Renal cortex interstitium (tissue), 11 donors: ENCODE data around the gene THRB. TPM values are rescaled to one million over a fixed set of nuclear protein-coding genes. Genes with fewer than 3 reads are reported as not detected.

Experiments used
- DNase-seq, 11 donors: peaks; one replicate each; pipeline ENCODE4 v3.0.0-alpha.2; 2013; ENCODE audit warnings: low read depth in 9 of 11, low spot score in 4 of 11; ENCODE audit errors: extremely low read depth in 1 of 11
- polyA plus RNA-seq, 3 donors: library from polyadenylated mRNA; unstranded; fragments of 120-200 nt; gene quantifications; one replicate each; pipeline ENCODE4 v1.2.1, GENCODE V29; 2013; ENCODE audit not compliant: insufficient read length in 3 of 3

Gene THRB
- polyA plus RNA-seq, 3 donors, result 23.3 to 33.9 (median 26.7) TPM

DNA sequence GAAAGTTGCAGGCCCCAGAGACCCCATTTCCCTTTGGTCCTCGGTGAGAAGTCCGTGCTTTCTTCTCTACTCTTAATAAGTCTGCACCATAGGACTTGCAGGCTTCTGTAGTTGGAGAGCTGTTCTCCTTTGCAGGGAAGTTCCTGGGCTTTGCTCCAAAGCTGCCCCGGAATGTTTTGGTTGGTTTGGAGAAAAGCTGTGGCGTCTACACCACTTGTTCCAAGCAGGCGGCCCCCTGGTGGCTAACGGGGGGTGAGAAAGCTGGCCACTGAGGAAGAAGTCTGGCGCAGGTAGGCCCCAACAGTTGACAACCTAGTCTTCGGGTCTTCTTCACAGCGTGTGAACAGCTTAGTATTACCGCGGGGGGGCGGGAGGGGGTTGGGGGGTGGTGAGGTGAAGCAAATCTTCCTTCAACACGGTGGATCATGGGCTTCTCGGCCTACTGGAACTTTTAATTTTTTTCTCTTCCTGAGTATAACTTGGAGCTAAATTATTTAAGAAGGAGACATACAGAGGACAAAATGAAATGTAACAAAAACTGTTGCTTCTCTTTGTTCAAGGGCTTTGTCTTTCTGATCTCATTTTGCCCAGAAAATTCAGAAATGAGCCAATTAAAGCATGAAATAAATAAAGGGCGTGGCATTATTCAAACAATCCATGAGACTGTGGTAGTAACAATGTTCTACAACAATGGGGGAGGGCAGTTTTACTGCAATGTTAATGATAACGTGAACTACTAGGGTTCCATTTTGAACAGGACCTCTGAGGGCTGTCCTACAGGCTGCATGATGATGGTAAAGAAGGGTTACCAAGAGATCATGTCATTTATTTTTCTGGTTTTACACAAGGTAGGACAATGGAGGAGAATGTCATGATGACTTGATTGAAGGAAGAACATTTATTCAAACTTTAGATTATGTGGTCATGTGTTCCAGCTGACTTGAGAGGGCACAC is 2.2 kb upstream of the THRB start:
- DNase-seq, result peak in 5 of 11 donors; percentile 28 to 53 (median 38)

DNA sequence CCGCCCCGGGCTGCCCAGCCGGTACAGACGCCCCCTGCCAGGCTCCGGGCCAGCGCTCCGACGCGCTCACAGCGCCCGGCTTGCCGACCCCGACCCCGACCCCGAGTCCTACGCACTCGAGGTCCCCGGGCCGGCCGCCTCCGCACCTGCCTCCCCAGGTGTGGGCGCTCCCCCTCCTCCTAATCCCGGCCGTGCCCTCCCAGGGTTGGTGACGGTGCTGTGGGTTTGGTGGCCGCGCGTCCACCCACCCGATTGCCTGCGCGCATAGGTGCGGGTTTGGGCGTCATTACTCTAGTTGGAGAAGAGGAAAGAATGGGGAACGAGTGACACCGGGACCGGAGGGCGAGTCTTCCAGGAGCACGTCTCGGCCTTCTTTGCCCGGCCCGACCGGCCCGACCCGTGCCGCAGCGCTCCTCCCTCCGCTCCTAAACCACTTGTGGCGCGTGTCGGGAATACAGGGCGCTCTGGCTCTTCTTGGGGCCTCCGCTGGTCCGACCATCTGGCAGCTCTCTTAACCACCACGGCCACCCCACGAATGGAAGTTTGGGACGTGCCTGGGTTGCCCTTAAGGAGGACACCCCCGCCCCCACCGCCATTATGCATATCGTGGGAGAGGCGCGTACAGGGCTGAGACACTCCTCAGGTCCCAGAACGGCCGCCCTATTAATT is 810 bp upstream of the THRB start:
- DNase-seq, result peak in 5 of 11 donors; percentile 28 to 45 (median 43)

DNA sequence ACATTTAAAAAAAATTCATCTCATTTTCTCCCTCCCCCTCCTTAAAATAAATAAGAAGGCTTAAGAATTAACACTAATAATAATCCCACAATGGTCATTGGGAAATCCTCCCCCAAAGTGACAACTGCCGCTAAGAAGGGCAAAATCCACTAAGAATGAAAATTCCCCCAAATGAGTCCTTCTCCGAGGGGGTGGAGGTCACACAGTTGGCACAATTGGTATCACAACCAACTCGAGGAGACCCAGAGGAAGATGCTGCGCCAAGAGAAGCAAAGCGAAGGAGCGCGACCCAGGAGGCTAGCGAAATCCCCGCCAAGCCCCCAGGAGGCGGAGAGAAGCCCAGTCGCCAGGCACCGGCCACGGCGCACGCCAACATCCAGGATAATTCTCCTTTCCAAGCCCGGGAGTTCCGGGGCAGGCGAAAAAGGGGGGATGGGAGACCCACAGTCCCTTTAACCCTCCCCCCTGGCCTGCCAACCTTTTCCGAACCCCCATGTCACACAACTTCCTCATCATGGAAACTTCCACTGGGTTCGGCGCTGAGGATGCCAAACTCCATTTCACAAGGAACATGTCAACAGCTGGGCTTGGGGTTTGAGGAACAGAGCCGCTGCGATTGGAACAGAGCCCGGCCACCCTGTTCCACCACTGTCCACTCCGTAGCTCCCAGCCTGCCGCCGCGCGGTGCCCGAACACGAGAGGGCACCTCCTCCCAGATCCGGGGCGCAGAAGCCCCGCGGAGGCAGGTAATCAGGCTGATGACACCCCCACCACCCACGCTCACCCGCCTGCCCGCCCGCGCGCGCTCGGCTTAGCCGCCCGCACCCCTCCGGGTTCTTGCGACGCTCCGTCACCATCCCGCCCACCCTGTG is 668 bp downstream of the THRB start:
- peak in 5 of 11 donors; percentile 19 to 40 (median 21) for DNase-seq

DNA sequence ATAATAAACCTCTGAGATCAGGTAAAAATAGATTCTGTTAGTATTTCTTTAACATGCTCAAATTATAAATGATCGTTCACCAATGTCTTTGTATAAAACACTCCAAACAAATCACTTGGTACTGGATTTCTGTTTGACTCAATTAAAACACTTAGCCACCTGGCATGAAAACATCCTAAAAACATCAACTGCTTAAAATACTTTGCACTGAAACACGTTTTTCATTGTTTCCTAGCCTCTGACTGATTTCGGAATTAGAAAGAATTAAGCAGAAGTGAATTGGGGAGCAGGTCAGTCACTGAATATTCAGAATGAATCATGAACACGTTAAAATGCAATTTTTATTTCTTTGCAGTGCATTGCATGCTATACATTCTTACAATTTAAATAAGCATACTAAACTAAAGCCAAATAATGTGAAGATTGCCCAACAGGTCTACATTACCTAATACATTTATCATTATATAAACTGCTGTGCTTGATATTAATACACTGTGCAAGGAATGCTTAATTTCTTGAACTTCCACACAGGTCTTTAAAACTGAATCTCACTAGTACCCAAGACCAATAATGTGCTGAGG is 1.6 kb downstream of the THRB start:
- no peak for DNase-seq

DNA sequence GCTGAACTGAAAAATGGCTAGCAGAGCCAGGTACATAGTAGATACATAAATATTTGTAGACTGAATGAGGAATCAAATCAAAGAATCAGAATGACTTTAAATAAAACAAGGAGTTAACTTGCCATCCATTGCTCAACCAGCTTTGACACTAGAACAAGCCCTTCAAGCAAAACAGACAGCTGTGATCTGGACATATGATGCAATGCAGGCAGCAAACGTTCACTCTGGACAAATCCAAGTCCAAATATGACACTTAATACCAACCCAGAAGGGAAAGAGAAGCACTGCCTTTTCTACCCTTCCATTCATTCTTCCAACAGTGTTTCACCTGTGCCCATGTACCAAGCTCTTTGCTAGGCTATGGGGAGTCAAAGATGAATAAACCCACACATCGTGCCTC is 4.5 kb downstream of the THRB start:
- DNase-seq, result no peak

DNA sequence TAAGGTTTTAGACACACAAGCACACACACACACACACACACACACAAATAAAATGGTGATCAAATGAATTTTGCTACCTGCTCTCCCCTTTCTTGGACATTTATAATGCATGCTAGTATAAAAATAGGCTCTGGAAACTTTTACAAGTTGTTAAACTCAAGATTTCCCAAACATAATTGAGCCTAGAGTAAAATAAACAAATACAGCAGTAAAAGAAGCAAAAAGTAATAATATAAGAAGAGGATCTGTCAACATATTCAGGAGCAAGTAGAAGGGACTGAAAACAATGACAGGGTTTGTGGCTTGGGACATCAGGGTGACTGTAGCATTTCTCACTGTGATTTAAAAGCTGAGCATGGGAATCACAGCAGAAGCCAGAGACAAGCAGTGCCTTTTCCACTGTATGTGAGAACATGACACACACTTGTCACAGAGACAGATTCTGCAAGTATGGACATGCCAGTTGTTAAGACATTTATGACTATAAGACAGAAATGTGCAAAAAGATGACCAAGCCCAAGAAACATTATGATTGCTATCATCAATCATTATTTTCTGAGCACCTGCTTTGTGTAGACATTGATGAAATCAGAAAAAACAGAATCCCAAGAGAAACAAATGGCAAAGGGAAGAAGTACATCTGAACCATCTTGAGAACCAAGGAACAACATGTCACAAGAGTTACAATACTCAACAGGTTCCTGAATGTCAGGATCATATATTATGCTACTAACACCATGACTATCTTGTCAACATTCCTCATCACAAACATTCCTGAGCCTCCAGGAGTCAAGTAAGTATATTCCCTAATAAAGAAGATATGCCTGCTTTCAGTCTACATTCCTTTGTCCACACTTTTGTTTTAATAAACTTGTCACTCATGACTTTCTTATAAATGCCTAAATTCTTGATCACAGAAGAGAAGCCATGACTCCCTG is 7.1 kb downstream of the THRB start:
- DNase-seq, result no peak

DNA sequence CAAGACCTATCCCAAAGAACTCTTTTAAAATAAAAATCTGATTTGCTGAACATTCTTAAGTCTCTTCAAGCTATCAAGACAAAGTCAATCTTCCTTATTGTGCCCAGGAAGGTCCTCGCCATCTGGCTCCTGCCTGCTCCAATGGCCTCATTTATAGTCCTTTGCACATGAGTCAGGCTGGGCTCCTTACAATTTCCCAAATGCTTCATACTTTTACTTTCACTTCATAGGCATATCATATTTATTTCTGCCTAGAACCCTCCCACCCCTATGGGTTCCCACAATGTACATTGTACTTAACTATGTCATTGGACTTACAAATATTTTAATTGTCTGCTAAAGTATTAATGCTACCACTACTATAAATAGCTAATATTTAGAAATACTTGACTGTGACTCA is 9.1 kb downstream of the THRB start:
- no peak for DNase-seq

DNA sequence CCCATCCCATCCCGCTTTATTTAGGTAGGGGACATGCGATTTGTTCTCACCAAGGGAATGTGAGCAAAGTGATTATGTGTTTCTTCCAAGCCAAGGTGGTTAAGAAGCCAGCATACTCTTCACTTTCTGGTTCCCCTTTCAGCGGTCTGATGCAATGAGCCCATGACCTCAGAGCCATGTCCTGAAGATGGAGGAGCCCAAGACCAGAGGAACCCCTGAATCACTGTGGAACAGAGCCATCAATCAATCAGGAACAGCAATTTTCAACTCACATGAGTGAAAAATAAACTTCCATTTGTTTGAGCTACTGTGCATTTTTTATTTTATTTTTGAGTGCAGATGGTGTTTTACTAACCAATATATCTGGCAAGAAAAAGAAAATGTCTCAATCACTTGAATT is 10.8 kb downstream of the THRB start:
- DNase-seq, result no peak

DNA sequence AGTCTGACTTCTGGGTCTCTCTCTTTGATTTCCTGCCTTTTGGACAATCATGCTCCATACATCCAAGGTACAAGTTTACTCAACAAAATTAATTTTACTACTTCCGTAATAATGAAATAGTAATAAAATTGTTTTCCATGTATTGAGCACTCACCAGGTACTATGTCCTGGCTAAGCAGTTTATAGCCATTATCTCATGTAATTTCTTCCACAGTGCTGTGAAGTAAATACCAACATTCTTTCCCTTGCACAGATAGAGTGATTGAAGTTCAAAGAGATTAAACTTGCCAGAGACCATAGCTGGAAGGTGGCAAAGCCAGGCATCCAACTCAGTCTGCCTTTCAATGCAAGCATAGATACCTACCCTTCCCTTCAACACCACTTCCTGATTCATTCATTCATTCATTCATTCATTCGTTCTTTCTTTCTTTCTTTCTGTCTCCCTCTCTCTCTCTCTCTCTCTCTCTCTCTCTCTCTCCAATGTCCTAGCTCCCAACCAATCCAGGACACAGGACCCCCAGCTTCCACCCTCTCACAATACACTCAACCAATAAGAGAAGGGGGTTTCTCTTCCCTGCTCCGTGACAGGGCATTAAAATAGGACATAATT is 12.4 kb downstream of the THRB start:
- no peak for DNase-seq

DNA sequence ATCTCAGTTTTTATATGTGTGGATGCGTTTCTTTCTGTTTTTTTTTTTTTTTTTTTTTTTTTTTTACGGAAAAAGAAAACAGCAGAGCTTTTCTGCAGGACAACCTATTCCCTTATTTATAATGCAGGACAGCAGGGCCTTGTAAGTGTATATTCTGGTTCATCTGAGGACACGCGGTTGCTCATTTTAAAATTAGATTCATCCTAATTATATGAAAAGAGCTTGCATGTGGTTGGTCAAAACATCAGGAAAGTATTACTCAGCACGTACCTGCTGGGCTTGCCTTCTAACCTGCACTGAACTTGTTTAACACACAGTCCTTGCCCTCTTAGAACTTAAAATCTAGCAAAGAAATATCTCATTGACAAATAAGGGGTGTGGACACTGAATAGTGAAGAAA is 13.5 kb downstream of the THRB start:
- DNase-seq, result no peak

DNA sequence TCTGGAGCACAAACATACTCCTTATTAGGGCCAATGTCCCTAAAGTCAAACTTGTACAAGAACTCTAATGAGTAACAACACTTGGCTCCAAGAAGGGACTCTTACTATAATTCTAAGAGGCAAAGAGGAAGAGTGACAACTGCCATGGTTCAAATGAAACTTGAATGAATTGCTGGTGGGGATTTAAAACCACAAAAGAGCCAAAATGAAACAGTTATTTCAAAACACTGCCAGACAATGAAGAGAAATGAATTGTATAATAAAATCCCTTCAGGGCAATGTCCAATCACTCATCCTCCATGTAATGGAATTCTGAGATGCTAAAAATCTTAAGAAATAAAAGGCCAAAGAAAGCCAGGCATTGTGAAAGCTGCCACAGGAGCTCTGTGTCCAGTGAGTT is 14.2 kb downstream of the THRB start:
- DNase-seq, result no peak

DNA sequence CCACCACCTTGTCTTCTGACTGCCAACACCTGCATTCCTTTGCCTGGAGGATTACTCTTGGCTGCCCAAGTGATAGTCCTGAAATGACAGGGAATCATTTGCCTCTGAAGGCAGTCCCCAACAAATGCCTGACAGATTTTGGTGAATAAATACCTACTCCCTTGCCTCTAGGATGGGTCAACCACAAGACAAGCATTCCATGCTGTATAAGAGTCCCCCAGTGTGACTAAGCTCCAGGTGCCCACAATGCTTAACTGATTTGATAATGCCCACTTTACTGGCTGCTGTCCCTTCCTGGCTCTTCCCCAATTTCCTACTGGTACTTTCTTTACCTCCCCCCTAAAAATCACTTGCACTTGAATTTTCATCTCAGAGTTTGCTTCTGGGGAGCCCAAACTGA is 14.8 kb downstream of the THRB start:
- no peak for DNase-seq

DNA sequence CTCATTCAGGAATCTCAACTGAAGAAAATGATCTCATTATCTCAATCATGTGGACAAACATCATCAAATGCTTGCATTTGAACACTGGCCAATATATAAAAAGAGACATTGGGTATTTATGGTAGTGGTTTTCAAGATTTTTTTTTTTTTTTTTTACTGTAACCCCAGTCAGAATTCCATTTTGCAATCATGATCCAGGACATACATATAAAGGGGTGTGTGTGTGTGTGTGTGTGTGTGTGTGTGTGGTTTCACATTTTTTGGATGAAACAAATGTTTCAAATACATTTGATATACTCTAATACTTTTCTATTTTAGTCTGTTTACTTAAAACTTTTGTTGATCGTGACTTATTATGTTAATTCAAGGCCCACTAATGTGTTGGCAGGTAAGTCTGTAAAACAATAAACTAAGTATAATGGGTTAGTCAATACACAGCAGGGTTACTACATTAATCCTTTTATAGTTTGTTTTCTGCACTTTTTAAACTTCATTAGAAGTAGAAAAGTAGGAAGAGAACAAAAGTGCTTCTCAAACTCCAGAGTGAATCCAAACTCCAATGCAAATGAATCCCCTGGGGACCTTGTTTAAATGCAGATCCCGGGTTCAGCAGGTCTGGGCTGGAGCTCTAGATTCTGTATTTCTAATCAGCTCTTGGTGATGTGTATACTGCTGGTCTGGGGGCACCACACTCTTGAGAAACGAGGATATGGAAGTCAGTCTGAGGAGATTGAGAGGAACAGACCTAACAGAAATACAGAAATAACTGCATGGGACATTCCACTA is 17.6 kb downstream of the THRB start:
- no peak for DNase-seq

DNA sequence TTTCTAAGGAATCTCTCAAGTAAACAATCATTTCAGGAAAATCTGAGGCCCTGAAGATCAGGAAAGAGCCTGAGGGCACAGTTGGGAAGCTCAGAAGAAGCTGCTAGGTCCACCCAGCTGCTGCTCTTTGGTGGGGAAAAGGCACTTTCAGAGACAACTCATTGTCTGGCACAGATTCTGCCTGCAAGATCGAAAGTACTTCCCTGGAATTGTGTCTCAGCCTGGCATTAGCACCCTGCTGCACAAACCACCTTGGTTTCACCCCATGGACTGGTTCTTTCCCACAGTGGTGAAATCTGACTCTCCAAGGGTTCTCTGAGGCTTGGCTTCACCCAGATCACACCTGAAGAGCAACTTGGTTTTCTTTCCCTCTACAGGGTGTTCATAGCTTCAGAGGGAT is 18.7 kb downstream of the THRB start:
- DNase-seq, result no peak

DNA sequence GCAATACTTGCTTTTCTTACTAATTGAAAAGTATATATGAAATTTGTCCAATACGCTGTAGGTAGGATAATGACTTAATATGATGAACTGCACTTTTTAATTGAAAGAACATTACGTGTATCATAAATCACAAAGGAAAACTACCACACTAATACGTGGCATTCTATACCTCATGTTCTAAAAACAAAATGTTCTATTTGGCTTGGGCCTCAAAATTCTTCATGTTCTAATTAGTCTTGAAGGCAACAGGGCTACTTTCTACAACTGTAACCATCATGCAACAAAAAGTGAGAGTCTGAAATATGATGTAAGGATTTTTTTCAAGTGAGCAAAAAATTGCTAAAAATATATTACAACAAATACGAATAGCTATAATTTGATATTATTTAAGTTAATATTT is 19.8 kb downstream of the THRB start:
- DNase-seq, result no peak

DNA sequence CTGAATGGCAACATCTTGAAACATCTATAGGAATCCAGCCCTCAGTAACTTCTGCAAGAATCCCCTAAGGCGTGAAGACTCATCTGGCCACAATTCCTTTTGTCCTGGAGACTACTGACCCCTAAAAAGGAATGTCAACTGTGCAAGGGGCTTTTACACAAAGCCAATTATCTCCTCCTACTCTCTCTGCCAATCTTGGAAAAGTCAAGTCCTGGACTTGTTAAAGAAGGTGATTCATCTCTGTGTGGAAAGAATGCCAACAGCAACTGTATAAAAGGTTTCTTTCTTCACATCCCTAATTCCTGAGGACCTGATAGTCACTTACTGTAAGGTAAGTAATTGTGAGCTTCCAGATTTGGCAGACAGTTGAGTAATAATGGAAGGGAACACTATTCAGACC is 22.3 kb downstream of the THRB start:
- no peak for DNase-seq

DNA sequence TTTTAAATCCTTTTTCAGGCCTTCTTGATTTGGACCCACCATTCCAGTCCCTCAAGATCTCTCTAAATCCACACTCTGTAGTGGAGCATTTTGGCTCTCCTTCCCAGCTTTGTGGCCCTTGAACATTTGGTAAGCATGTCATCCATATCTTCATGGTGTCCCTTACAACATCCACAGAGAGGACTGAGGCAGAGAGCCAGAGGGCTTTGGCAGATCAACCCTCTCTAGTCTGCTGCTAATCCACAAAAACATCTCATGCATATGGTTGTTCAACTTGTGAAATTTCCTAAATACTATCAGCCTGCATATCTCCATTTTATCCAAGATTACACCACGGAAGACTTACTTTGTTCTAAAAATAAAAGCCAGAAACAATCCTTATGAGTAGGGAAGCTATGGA is 23.2 kb downstream of the THRB start:
- DNase-seq, result no peak
